Caki2 (cell line): ENCODE measurements around the gene JAG2. TPM values are rescaled to one million over a fixed set of nuclear protein-coding genes. Genes with fewer than 3 reads are reported as not detected.

Experiments used
- DNase-seq: peaks from one replicate; pipeline ENCODE4 v3.0.0-alpha.2; 2015; ENCODE audit warnings: low read depth
- in situ Hi-C: cut with HindIII; loops from 2 replicates; pipeline ENCODE4 v1.10.0; 2016; ENCODE audit warnings: low sequenced_read_pairs, low pct_unique_long_range_greater_than_20kb, mixed read lengths
- total RNA-seq: library from RNA; depleted of rRNA; stranded (reverse); fragments of >200 nt; shearing (Covaris generic); gene quantifications from 2 replicates; pipeline ENCODE4 v1.2.3, GENCODE V29; 2014; ENCODE audit warnings: low replicate concordance

The JAG2 gene
- total RNA-seq, 1 experiment from 2014 or later = 1.1 TPM

- no peak for DNase-seq
- in situ Hi-C loops = no loop called here
These were observed 31.9 kb downstream of the JAG2 start for GRCh38 chr14:105136401-105137322.

- in situ Hi-C loops = no loop called here
- no peak for DNase-seq
These were observed 32.7 kb downstream of the JAG2 start for GRCh38 chr14:105135700-105136395.

DNA sequence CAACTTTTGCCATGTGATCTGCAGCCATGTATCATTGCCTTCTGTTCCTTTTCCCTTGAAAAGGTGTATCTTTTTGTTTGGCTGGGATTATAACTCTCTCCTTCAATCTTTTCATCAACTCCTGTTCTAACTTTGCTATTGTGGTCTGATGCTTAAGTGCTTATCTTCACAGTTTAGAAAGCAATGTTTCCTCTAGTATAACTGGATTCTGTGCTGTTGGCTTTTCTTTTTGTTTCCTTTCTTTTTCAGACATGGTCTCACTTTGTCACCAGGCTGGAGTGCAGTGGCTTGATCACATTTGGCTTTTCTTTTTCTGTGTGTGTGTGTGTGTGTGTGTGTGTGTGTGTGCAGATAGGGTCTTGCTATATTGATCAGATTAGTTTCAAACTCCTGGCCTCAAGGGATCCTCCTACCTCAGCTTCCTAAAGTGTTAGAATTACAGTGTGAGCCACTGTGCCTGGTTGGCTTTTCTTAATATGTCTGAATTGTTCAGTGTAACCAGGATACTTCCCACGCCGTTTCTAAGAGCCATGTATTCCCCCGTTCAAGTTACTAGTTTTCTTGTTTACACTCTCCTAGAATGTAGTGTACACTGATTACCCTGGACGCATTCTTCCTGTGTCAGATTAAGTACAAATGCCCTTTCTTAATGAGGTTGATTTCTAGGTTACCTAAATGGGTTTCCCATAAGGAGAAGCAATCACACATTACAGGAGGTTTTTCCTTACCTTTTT lies 35.5 kb downstream of the JAG2 start:
- in situ Hi-C loops = no loop called here
- no peak for DNase-seq

GRCh38 chr14:105131241-105131640 lies 37.3 kb downstream of the JAG2 start:
- no peak for DNase-seq
- in situ Hi-C loops = no loop called here

- in situ Hi-C loops = no loop called here
- DNase-seq = no peak
These were observed 40.5 kb downstream of the JAG2 start for GRCh38 chr14:105128059-105128458.

DNA sequence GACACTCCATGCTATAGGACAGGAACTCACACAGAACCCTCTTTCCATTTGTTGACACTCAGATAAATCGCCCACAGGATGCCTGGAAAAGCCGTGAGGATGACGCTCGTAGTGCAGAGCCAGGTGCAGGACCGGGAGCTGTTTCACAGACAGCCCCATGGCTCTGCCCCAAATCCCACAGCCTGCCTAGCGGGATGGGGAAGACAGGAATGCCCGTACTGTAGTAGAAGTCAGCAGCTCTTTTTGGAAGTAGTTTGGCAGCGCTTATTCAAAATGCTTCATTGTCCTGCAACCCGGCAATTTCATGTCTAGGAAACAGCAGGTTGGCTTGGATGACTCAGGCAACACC lies 41.6 kb downstream of the JAG2 start:
- no peak for DNase-seq
- in situ Hi-C loops = no loop called here

DNA sequence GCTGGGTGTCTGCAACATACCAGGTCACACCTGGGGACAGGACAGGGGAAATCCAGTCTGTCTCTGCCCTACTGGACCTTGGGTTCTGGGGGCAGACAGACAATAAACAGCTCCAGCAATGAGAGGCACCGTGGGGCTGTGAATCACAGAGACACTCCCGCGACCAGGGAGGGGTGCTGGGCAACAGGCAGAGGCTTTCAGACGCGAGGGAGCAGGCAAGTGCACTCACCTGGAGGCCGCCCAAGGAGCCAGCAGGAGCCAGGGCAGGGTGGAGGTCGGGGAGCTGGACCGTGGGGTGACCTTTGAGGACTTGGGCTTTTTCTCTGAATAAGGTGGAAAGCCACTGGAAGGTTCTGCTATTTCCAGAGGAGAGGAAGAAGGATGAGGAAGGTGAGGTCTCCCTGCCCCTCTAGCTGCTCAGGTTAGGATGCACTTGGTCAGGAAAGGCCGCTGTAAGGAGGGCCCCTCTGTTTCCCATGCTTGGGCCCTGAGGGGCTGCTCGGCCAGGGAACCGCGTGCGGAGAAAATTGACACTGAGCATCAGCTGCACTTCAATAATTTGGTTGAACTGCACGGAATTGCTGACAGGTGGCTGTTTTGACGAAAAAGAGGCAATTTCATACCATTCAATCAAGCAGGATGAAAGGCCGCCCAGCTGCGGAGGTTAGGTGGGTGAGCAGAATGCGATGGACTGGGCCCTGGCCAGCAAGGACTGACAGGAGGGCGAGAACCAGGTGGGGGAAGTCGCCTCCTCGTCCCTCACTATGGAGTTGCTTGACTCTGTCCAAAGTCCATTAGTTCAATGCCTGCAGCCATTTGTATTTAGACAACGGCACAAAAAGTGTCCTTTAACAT lies 42.2 kb downstream of the JAG2 start:
- DNase-seq = no peak
- in situ Hi-C loops = no loop called here

- in situ Hi-C loops = no loop called here
- DNase-seq = no peak
These were observed 43.8 kb downstream of the JAG2 start for GRCh38 chr14:105124823-105125222.

DNA sequence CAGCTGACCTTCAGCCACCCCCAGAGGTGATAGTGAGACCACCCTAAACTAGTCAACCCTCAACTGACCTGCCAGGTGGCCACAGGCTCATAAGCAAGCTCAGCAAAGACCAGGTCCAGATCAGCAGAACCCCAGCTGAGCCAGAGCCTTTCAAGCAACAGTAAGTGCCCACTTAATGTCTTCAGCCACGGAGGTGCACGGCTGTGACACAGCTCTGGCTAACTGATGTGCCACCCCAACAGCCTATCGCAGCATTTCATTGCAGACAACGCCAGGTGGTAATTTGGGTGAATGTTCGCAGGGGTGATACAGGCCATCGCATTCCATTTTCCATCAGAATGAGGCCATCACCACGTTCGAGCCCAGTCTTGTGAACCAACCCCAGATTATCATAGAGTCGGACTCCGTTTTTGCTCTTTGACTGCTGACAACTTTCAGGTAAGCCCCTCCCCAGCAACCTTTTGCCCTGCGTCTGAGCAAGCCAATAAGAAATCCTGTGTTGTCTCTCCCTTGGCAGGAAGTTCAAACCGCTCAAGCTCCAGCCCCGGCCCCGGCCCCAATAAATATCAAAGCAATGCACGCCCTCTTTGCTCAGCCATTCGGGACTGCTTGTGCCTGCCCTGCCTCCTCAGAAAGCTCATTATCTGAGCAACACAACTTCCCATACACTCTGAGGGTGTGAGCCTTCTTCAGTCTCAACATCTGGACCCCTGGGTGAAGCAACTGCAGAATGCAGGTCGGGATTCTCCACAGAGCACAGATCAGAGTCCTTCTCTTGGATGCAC lies 44.4 kb downstream of the JAG2 start:
- in situ Hi-C loops = no loop called here
- DNase-seq = no peak

DNA sequence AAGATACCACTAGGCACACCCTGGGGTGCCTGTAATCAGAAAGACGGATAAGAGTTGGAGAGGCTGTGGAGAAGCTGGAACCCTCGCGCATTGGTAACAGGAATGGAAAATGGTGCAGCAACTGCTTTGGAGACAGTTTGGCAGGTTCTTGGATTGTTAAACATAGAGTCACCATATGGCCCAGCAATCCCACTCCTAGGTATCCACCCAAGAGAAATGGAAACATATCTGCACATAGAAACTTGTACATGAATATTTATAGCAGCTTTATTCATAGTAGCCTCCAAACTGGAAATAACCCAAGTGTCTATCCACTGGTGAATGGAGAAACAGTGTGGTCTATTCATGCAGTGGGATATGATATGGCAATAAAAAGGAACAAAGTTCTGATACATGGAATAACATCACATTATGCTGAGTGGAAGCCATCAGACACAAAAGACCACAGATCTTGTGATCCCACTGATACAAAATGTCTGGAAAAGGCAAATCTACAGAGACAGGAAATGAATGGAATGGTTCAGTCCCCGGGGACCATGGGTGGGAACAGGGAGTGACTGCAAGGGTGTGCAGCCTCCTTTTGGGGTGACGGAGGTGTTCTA lies 45.4 kb downstream of the JAG2 start:
- in situ Hi-C loops = no loop called here

GRCh38 chr14:105120056-105120455 lies 48.5 kb downstream of the JAG2 start:
- in situ Hi-C loops = no loop called here
- no peak for DNase-seq

More for the DNA sequence above, 45.4 kb downstream of the JAG2 start:
- no peak for DNase-seq

- in situ Hi-C loops = no loop called here
- no peak for DNase-seq
These were observed 49.1 kb downstream of the JAG2 start for GRCh38 chr14:105119408-105120025.

DNA sequence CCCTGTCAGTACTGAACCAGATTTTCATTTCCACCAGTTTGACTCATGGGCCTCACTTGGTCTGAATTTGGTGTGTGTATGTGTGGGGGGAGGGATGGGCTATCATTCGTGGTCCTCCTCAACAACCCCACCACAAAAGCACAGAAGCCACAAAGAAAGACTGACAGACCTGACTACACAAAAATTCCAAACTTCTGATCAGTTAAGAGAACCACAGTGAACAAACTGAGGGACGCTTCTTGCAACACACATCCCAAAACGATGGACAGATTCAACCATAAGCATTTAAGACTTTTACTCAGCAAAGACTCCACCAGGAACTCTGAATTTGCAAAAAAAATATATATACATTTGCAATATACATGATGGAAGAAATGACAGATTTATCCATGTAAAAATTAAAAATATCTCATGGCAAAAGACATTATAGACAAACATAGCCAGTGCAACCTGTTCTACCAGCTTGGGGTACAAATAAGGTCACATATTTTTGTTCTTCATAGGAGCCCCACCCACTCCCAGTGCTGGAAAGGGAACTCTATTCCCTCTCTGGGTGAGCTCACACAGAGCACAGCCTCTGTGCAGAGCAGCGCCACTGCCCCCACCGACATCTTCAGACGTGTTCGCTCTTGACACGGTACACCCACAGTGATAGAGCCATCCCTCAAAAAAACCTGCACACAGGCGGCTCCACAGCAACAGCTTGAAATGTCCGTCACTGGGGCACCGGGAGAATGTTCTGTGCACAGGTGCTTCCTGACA lies 49.7 kb downstream of the JAG2 start:
- no peak for DNase-seq
- in situ Hi-C loops = no loop called here

GRCh38 chr14:105117710-105118385 lies 50.7 kb downstream of the JAG2 start:
- in situ Hi-C loops = no loop called here
- no peak for DNase-seq

DNA sequence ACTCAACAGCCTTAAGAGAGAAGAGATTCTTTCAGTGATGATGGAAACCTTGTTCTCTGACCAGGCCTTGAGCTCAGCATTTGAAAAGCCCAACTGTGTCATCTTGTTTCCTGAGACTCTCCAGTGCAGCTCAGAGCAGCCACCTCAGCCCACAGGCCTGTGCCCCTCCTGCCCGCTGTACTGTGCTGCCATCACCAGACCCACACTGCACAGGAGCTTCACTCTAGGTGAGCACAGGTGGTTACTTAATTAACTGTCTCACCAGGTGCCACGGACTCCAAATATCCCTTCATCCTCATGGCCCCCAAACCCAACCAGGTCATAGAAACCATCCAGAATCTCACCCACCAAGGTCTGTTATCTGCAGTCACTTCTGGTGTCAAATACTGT lies 51.3 kb downstream of the JAG2 start:
- DNase-seq = no peak
- in situ Hi-C loops = no loop called here
